Measurements from ENCODE around the gene ZFP82.

ZFP82 gene

GRCh38 chr19:36373638-36374156 lies 44.7 kb downstream of the ZFP82 start:
- no peak for DNase-seq (ENCODE audit: low read depth in 1 of 2, low spot score in 1 of 2)

GRCh38 chr19:36371886-36372285 lies 46.6 kb downstream of the ZFP82 start:
- no peak for DNase-seq (ENCODE audit: low read depth in 1 of 2, low spot score in 1 of 2)

GRCh38 chr19:36363845-36364244 lies 54.6 kb downstream of the ZFP82 start:
- no peak for DNase-seq (ENCODE audit: low read depth in 1 of 2, low spot score in 1 of 2)
